Chondrocyte (in vitro differentiated cells): ENCODE results near the gene HPSE2. TPM values are rescaled to one million over a fixed set of nuclear protein-coding genes. Genes with fewer than 3 reads are reported as not detected.
A peak's percentile ranks its signal among the peaks of the same experiment; 100 is the strongest.

ENCODE experiments used
- DNase-seq: peaks from one replicate; pipeline ENCODE4 v3.0.0; 2021; ENCODE audit warnings: mixed read lengths, low spot score
- H3K27ac Mint-ChIP-seq: one replicate; pipeline ENCODE4 v1.8.0; 2021; ENCODE audit warnings: mild to moderate bottlenecking, moderate library complexity, mixed read lengths; ENCODE audit not compliant: unreplicated experiment
- H3K27me3 Mint-ChIP-seq: 2 replicates; pipeline ENCODE4 v1.8.0; 2021; ENCODE audit warnings: low read depth, mixed read lengths
- H3K36me3 Mint-ChIP-seq: 2 replicates; pipeline ENCODE4 v1.8.0; 2021; ENCODE audit warnings: low read depth, mixed read lengths
- H3K4me1 Mint-ChIP-seq: 2 replicates; pipeline ENCODE4 v1.8.0; 2021; ENCODE audit warnings: low read depth, mild to moderate bottlenecking, mixed read lengths
- H3K4me3 Mint-ChIP-seq: one replicate; pipeline ENCODE4 v1.8.0; 2021; ENCODE audit warnings: mild to moderate bottlenecking, moderate library complexity, mixed read lengths; ENCODE audit not compliant: unreplicated experiment
- H3K9me3 Mint-ChIP-seq: 2 replicates; pipeline ENCODE4 v1.8.0; 2021; ENCODE audit warnings: low read depth, mixed read lengths
- CTCF ChIP-seq: fragments of 200-600 bp; sonication (generic); IDR thresholded peaks from 2 replicates; pipeline ENCODE4 v1.5.0; 2021; ENCODE audit warnings: antibody characterized with exemption, mild to moderate bottlenecking, moderate library complexity
- total RNA-seq: library from RNA; stranded (reverse); gene quantifications from 3 replicates; pipeline ENCODE4 v1.2.1, GENCODE V29; 2021

Gene HPSE2
- total RNA-seq, 1 donor from 2014 or later: not detected

GRCh38 chr10:98456043-98456570 is 779.5 kb downstream of the HPSE2 start:
- H3K4me1 Mint-ChIP-seq: peaks cover 10% of the 10 kb centered on the region
- TF ChIP-seq CTCF: no peak
- H3K27ac Mint-ChIP-seq: no peak overlapping the region
- H3K4me3 Mint-ChIP-seq: no peak overlapping the region
- H3K27me3 Mint-ChIP-seq: peaks cover 8% of the 10 kb centered on the region
- DNase-seq: no peak
- H3K36me3 Mint-ChIP-seq: no peaks in the 10 kb centered on the region
- no peaks in the 10 kb centered on the region for H3K9me3 Mint-ChIP-seq

- Mint-ChIP-seq H3K4me3 (no peak overlapping the region), H3K27me3 (peaks cover 15% of the 10 kb centered on the region), H3K4me1 (peaks cover 3% of the 10 kb centered on the region), H3K36me3 (no peaks in the 10 kb centered on the region), H3K27ac (no peak overlapping the region), H3K9me3 (no peaks in the 10 kb centered on the region)
- no peak for TF ChIP-seq CTCF
- DNase-seq: no peak
Observed at GRCh38 chr10:98453729-98454128, 781.9 kb downstream of the HPSE2 start.

GRCh38 chr10:98450618-98451017 is 785.0 kb downstream of the HPSE2 start:
- Mint-ChIP-seq H3K4me1 (peaks cover 13% of the 10 kb centered on the region), H3K4me3 (no peak overlapping the region), H3K9me3 (no peaks in the 10 kb centered on the region), H3K27me3 (peaks cover 14% of the 10 kb centered on the region), H3K27ac (no peak overlapping the region), H3K36me3 (no peaks in the 10 kb centered on the region)
- no peak for TF ChIP-seq CTCF
- no peak for DNase-seq

GRCh38 chr10:98449287-98449686 is 786.4 kb downstream of the HPSE2 start:
- Mint-ChIP-seq H3K27ac (no peak overlapping the region), H3K4me1 (peaks cover 21% of the 10 kb centered on the region), H3K4me3 (no peak overlapping the region), H3K27me3 (peaks cover 14% of the 10 kb centered on the region), H3K36me3 (peaks cover 7% of the 10 kb centered on the region), H3K9me3 (no peaks in the 10 kb centered on the region)
- DNase-seq: no peak
- TF ChIP-seq CTCF: no peak

GRCh38 chr10:98446661-98447221 is 788.9 kb downstream of the HPSE2 start, which contains the start of gene HPS1:
Gene HPS1 (minus strand): TSS chr10:98446935. CDS start chr10:98443240, 3,695 bp downstream.
- DNase-seq: no peak

More at GRCh38 chr10:98446661-98447221, 788.9 kb downstream of the HPSE2 start, which contains the start of gene HPS1:
- Mint-ChIP-seq H3K9me3 (no peaks in the 10 kb centered on the region), H3K4me1 (peaks cover 24% of the 10 kb centered on the region), H3K4me3 (peak within 1 kb of the TSS; percentile 85), H3K27ac (peak within 1 kb of the TSS; percentile 88), H3K27me3 (peaks cover 8% of the 10 kb centered on the region), H3K36me3 (peaks cover 20% of the 10 kb centered on the region)
- no peak for TF ChIP-seq CTCF
